ENCODE results near the gene KRTAP12-1. TPM values are rescaled to one million over a fixed set of nuclear protein-coding genes. Genes with fewer than 3 reads are reported as not detected.

KRTAP12-1 gene
- total RNA-seq, 2 experiments from 2014 or later, result not detected

GRCh38 chr21:44716984-44717383 lies 35.0 kb upstream of the KRTAP12-1 start:
- H3K4me1 ChIP-seq (ENCODE audit: insufficient read depth, low read length, poor library complexity, severe bottlenecking), result no peaks in the 10 kb centered on the region
- DNase-seq (ENCODE audit: low spot score), result no peak
- H3K79me2 ChIP-seq (ENCODE audit: insufficient read depth, low read depth, low read length), result no peaks in the 10 kb centered on the region
- TF ChIP-seq EZH2phosphoT487 (IDR thresholded peaks at IDR 0.05; ENCODE audit: borderline replicate concordance, low read depth, low read length), result no peak
- TF ChIP-seq, protein P1, sequence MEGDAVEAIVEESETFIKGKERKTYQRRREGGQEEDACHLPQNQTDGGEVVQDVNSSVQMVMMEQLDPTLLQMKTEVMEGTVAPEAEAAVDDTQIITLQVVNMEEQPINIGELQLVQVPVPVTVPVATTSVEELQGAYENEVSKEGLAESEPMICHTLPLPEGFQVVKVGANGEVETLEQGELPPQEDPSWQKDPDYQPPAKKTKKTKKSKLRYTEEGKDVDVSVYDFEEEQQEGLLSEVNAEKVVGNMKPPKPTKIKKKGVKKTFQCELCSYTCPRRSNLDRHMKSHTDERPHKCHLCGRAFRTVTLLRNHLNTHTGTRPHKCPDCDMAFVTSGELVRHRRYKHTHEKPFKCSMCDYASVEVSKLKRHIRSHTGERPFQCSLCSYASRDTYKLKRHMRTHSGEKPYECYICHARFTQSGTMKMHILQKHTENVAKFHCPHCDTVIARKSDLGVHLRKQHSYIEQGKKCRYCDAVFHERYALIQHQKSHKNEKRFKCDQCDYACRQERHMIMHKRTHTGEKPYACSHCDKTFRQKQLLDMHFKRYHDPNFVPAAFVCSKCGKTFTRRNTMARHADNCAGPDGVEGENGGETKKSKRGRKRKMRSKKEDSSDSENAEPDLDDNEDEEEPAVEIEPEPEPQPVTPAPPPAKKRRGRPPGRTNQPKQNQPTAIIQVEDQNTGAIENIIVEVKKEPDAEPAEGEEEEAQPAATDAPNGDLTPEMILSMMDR (conservative IDR thresholded peaks at IDR 0.05; ENCODE audit: low read length), result no peak
- no peaks in the 10 kb centered on the region for H3K9me3 ChIP-seq (ENCODE audit: low read length)
- H3K4me2 ChIP-seq (ENCODE audit: low read length), result no peak overlapping the region
- POLR2A ChIA-PET, result no interaction called here
- H3K9me2 ChIP-seq (ENCODE audit: insufficient read depth, low read length), result no peaks in the 10 kb centered on the region
- H3K4me3 ChIP-seq (ENCODE audit: low read depth, low read length, poor library complexity, severe bottlenecking), result no peak overlapping the region
- H3K27ac ChIP-seq (ENCODE audit: low read depth, low read length, poor library complexity, severe bottlenecking), result no peak overlapping the region
- CTCF ChIA-PET (ENCODE audit: unreplicated experiment), result no interaction called here
- BruUV-seq (replicated peaks), result no TSS peak
- intact Hi-C loops (cut with micrococcal nuclease; ENCODE audit: unreplicated experiment), result no loop called here
- no peak overlapping the region for H2AFZ ChIP-seq (ENCODE audit: low read length)
- no peaks in the 10 kb centered on the region for H4K20me1 ChIP-seq (ENCODE audit: insufficient read depth, low read length)
- H3K36me3 ChIP-seq (ENCODE audit: insufficient read depth, low read length), result no peaks in the 10 kb centered on the region

DNA sequence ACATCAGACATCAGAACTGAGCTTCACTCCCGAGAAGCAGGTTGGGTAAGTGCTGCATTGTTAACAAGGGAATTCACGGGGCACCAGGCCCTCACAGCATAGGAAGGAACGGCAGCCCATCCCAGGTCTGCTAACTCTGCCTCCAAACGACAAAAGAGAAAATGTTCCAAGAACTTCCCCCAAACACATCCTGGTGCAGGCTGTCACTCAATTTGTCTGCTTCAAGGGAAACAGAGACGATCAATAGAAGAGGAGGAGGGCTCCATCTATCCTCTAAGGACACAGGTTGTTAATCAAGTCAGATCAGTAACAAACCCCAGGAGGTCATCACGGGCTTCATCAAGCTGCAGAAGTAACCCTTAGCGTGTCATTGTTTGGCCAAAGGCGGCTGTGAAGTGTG lies 32.9 kb upstream of the KRTAP12-1 start:
- Histone ChIP-seq H2AFZ (ENCODE audit: low read length) (no peak overlapping the region), H3K9me3 (ENCODE audit: low read length) (no peaks in the 10 kb centered on the region), H3K4me3 (ENCODE audit: low read depth, low read length, poor library complexity, severe bottlenecking) (no peak overlapping the region), H4K20me1 (ENCODE audit: insufficient read depth, low read length) (no peaks in the 10 kb centered on the region), H3K79me2 (ENCODE audit: insufficient read depth, low read depth, low read length) (no peaks in the 10 kb centered on the region), H3K36me3 (ENCODE audit: insufficient read depth, low read length) (no peaks in the 10 kb centered on the region), H3K4me1 (ENCODE audit: insufficient read depth, low read length, poor library complexity, severe bottlenecking) (no peaks in the 10 kb centered on the region), H3K4me2 (ENCODE audit: low read length) (no peak overlapping the region), H3K9me2 (ENCODE audit: insufficient read depth, low read length) (no peaks in the 10 kb centered on the region), H3K27ac (ENCODE audit: low read depth, low read length, poor library complexity, severe bottlenecking) (no peak overlapping the region)
- TF ChIP-seq, protein P1 (conservative IDR thresholded peaks at IDR 0.05; ENCODE audit: low read length), result no peak
- TF ChIP-seq EZH2phosphoT487 (IDR thresholded peaks at IDR 0.05; ENCODE audit: borderline replicate concordance, low read depth, low read length), result no peak
- intact Hi-C loops (cut with micrococcal nuclease; ENCODE audit: unreplicated experiment), result no loop called here
- ChIA-PET POLR2A (no interaction called here), CTCF (ENCODE audit: unreplicated experiment) (no interaction called here)
- DNase-seq (ENCODE audit: low spot score), result no peak
- BruUV-seq (replicated peaks), result no TSS peak

- H3K9me2 ChIP-seq (ENCODE audit: insufficient read depth, low read length), result no peaks in the 10 kb centered on the region
- H3K9me3 ChIP-seq (ENCODE audit: low read length), result no peaks in the 10 kb centered on the region
- H3K36me3 ChIP-seq (ENCODE audit: insufficient read depth, low read length), result no peaks in the 10 kb centered on the region
- BruUV-seq (replicated peaks), result no TSS peak
- no peaks in the 10 kb centered on the region for H3K4me1 ChIP-seq (ENCODE audit: insufficient read depth, low read length, poor library complexity, severe bottlenecking)
- DNase-seq (ENCODE audit: low spot score), result no peak
- no peak overlapping the region for H3K4me2 ChIP-seq (ENCODE audit: low read length)
- ChIA-PET POLR2A (no interaction called here), CTCF (ENCODE audit: unreplicated experiment) (no interaction called here)
- no peaks in the 10 kb centered on the region for H4K20me1 ChIP-seq (ENCODE audit: insufficient read depth, low read length)
- no peaks in the 10 kb centered on the region for H3K79me2 ChIP-seq (ENCODE audit: insufficient read depth, low read depth, low read length)
- H3K27ac ChIP-seq (ENCODE audit: low read depth, low read length, poor library complexity, severe bottlenecking), result no peak overlapping the region
- TF ChIP-seq, protein P1 (conservative IDR thresholded peaks at IDR 0.05; ENCODE audit: low read length), result no peak
- no peak for TF ChIP-seq EZH2phosphoT487 (IDR thresholded peaks at IDR 0.05; ENCODE audit: borderline replicate concordance, low read depth, low read length)
- no peak overlapping the region for H2AFZ ChIP-seq (ENCODE audit: low read length)
- intact Hi-C loops (cut with micrococcal nuclease; ENCODE audit: unreplicated experiment), result no loop called here
- no peak overlapping the region for H3K4me3 ChIP-seq (ENCODE audit: low read depth, low read length, poor library complexity, severe bottlenecking)
Measured at GRCh38 chr21:44713846-44714245, 31.9 kb upstream of the KRTAP12-1 start.

Measured in OCI-LY7 (cell line).